ENCODE measurements around the gene CERS2.

The CERS2 gene

DNA sequence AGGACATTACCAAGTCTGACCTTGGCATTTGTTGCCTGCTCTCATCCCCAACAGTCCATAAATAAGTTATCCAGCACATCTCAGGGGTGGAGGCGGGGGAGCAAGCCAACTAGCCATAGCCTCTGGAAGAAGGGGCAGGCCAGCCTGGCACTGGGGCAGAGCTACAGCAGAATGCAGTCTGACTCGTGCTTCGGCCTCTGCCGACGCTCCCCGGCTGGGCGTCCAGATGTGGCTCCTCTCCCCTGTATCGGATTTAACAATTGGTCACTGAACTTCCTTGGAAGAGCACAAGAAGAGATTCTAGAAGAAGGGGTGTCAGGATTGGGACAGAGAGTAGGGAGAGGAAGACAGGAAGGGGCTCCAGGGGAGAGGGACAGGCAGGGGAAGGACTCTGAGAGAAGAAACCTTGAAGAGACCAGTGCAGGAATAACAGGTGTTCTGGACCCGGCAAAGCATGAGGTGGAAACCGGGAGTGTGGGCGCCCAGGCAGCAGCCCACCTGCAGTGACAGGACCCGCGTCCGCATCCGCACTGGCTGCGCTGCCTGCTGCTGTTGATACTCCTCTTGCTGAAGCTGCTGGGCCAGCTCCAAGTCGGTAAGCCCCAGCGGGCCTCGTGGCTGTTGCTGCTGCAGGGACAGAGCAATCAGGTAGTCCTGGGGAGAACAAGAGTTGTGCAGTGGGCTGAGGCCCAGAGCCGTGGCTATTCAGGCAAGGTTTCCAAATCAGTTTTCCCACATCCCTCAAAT lies 22.7 kb upstream of the CERS2 start:
- no peak for DNase-seq

DNA sequence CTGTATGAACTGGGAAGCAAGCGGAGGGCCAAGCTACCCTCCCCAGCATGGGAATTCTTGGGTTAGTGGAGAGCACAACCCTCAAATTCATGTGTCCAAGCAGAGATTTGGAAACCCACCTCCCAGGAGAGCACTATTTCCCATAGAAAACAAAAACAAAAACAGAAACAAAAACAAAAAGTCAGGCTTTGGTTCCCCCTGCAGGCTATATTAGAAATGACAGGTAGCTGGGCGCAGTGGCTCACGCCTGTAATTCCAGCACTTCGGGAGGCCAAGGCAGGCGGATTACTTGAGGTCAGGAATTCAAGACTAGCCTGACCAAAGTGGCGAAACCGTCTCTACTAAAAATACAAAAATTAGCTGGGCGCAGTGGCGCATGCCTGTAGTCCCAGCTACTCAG lies 21.3 kb upstream of the CERS2 start:
- peak; percentile 75 for DNase-seq

GRCh38 chr1:150995460-150995859 lies 20.8 kb upstream of the CERS2 start:
- no peak for DNase-seq

DNA sequence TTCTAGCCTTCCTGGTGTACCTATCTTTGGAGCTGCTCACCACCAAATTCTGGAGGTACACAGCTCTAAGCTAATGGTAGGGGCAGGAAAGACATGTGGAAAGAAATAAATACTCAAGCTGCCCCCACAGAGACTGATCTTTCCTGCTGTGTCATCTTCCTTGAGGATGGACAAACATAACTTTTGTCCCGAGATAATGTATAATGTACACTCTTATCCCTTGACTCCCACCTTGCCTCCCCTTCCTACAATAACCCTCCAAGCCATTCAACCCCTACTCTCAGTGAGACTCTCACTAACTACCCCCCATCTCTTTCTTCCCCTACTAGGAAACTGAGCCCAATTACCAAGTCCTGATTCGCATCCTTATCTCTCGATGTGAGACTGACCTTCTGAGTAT lies 19.6 kb upstream of the CERS2 start:
- no peak for DNase-seq

DNA sequence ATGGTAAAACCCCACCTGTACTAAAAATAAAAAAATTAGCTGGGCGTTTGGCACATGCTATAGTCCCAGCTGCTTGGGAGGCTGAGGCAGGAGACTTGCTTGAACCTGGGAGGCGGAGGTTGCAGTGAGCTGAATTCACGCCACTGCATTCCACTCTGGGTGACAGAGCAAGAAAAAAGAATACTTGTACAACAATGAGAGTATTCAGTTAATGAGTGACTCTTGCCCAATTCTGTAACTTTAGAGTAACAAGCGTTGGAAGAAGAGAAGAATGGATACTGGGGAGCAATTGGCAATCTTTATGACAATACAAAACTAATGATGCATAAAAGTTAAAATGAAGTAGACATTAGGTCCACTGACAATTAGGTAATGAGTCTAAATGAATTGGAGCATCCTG lies 18.0 kb upstream of the CERS2 start:
- DNase-seq, result no peak

DNA sequence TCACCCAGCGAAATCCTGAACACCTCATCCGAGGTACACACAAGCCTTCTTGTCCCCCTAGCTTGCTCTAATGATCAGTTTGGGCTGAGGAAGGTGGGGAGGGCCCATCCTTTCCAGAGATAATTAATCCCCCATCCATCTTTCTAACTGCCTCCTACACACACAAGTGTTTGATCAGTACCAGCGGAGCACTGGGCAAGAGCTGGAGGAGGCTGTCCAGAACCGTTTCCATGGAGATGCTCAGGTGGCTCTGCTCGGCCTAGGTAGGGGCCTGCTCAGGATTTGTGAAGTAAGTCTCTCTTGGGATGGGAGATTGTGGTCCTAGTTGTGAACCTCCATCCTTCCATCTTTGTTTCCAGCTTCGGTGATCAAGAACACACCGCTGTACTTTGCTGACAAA lies 13.3 kb upstream of the CERS2 start:
- DNase-seq, result no peak

DNA sequence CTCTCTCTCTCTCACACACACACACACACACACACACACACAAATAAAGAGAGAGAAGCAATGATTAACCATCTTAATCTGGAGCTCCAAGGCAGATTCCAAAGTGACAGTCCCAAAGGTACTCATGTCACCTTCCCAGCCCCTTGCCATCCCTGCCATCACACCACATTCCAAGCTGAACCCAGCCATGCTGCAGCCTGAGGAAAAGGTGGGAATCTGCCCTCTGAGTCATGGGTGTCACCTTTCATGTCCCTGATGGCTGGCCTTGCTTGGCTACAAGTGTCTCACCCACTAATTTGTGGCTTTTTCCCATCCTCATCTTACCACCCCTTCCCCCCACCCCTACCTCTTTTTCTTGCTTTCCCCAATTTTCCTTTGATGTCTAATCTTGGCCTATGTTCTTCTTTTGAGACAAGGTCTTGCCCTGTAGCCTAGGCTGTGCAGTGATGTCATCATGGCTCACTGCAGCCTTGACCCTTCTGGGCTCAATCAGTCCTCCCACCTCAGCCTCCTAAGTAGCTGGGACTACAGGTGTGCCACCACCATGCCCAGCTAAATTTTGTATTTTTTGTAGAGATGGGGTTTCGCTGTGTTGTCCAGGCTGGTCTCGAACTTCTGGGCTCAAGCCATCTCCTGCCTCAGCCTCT lies 10.7 kb upstream of the CERS2 start:
- DNase-seq, result no peak

DNA sequence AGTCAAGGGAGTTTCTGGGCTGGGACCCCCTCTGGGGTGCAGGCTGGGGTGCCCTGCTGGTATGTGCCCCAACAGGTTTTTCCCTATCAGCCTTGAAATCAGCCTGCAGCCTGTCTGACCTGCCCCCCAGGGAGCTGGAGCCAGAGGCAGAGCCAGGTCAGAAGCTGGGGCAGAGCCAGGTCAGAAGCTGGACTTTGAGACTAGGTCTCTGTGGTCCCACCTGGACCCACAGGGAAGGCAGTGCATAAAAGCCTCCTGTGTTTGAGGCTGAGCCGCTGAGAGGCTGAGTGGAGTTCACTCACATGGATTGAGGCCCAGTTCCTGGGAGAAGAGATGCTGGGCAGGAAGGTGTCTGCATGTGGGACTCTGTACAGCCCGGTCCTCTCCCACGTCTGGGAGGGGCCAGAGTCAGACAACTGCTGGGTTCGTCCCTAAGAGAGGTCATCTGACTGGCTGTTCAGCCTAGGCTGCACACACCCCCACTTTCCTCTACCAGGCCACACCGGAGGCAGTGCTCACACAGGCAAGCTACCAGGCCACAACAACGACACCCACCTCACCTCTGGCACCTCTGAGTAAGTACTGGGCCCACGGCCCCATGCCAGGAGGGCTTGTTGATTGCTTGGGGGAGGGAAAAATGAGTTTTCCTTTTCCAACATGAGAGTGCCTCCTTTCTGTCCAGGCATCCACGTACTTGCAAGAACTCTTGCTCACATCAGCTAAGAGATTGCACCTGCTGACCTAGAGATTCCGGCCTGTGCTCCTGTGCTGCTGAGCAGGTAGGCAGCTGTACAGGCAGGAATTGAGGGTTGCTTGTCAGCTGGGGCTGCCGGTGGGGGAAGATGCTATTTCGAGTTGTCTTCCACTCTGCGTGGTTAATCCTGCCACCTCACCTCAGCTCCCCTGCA lies 7.4 kb upstream of the CERS2 start, which contains the start of gene ANXA9:
Gene ANXA9 (plus strand): TSS at position 488 of the 908 bp plus-strand sequence. CDS start 814 bp downstream, outside the sequence.
- DNase-seq, result peak; percentile 44

GRCh38 chr1:150981177-150981804 lies 6.7 kb upstream of the CERS2 start:
- DNase-seq, result peak; percentile 32

GRCh38 chr1:150979092-150980056 lies 4.7 kb upstream of the CERS2 start:
- DNase-seq, result peak; percentile 97

DNA sequence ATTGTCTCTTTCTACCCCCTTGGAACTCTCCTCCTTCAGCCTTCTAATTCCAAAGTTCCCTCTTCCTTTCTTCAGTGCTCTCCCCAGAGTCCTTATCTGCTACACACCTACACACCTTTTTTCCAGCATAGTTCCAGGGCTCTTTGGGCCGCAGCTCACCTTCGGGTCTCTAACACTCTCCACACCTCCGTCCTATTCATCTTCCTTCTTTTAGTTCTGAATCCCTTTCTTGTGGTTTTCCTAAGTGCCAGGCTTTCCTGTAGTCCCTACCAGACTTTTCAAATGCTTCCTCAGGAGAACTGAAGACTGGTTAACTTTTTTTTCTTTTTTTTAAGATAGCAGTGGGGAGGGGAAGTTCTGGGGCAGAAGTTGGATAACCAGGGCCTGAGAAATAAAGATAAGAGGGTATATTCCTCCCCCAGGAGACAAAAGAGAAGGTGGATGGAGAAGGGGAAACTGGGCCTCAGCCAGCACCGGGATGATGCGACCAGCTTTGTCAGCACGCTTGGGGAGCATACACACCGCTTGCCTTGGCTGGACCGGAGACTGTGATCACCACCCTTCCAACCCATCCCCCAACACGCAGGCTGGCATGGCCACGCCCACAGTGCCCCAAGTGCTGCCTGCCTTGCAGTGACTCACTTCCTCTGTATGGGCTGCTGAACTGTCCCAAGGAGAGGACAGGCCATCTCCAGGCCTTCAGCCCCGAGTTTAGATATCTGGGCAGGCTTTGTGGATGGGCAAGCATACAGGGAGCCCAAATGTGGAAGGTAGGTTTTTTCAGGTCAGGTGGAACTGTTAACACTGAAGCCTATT lies 2.5 kb upstream of the CERS2 start:
- DNase-seq, result peak; percentile 99

DNA sequence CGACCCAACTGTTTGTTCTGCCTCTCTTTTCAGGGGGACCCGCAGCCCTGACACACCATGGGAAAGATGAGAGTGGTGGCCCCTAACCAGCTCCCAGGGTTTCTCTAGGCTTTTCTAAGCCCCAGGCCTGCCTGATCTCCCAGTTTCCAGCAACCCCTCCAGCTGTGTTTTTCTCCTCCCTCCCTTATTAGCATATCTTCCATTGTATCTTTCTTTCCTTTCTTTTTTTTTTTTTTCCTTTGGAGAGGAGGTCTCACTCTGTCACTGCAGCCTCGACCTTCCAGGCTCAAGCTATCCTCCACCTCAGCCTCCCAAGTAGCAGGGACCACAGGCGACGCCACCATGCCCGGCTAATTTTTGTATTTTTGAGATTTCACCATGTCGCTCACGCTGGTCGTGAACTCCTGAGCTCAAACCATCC lies 1.8 kb upstream of the CERS2 start:
- peak; percentile 82 for DNase-seq

DNA sequence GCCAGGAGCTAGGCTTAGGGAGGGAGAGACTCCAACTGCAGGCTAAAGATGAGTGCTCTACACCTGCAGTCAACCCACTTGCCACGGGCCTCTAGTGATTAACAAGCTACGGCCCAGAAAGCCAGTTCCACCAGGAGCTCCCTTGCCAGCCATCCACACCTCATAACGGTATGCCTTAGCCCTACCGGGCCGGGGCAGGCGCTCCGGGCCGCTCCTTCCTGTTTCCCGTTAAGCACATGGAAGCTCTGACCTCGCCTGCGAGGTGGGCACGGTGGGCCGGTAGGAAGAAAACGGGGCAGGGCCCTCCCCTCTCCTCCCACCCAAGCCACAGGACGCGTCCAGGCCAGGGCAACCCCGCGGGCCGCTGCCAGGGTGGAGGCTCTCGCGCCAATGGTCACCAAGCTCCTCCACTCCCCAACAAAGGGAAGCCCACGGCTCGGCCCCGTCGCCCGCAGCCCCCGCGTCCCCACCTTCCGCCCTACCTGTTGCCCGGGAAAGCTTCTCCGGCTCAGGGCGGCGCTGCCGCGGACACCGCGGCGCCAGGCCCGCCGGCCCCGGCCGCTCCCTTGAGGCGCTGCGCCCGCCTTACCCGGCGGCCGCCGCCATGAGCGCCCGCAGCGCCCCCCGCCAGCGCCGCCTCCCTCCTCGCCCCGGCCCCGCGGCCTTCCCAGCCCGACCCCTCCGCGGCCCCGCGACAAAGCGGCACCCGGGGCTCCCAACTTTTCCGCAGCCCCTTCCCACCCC lies 627 bp downstream of the CERS2 start:
- DNase-seq, result peak; percentile 65

DNA sequence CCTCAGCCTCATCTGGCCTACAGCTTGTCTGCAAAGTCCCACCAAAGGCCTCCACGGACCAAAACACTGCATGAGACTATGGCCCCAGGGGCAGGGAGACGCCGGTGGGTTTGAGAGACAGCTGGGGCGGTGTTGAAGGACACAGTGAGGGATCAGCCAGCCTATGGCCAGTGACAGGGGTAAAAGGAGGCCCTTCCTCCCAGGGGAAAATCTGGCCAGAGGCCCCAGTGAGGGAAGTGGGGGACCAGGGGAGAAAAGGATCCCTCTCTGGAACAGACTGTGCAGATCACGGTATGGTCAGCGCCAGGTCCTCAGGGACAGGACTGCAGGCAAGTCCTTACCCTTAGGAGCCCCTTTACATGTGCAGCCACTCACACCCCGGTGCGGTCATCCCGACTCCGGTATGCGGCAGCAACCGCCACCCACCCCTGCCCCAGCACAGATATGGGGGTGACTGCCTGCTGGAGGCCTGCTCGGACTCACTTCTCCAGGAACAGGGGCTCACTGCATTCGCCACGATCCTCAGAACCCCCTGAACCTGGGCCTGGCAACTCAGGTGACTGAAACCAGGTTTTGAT lies 1.3 kb downstream of the CERS2 start:
- peak; percentile 65 for DNase-seq

DNA sequence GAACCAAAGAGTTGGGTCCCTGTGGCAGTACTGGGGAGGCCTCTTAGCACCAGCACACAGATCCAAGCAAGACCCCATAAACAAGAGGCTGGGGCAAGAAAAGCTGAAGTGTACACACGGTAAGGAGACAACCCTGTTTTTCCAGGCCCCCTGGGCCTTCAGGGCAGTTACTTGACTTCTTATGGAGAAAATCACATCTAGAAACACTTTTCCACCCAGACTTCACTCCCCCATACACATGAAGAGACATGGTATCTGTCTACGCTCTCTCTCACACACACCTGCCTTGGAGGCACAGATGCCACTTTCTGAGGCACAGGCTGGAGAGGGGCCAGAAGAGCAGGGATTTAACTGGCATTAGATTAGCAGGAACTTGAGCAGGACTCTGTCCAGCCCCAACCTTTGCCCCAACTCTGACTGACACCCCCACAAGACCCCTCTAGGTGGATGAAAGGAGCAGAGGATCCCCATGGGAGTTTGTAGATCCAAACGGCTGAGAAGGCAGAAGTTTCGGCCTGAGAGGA lies 2.2 kb downstream of the CERS2 start:
- DNase-seq, result no peak

DNA sequence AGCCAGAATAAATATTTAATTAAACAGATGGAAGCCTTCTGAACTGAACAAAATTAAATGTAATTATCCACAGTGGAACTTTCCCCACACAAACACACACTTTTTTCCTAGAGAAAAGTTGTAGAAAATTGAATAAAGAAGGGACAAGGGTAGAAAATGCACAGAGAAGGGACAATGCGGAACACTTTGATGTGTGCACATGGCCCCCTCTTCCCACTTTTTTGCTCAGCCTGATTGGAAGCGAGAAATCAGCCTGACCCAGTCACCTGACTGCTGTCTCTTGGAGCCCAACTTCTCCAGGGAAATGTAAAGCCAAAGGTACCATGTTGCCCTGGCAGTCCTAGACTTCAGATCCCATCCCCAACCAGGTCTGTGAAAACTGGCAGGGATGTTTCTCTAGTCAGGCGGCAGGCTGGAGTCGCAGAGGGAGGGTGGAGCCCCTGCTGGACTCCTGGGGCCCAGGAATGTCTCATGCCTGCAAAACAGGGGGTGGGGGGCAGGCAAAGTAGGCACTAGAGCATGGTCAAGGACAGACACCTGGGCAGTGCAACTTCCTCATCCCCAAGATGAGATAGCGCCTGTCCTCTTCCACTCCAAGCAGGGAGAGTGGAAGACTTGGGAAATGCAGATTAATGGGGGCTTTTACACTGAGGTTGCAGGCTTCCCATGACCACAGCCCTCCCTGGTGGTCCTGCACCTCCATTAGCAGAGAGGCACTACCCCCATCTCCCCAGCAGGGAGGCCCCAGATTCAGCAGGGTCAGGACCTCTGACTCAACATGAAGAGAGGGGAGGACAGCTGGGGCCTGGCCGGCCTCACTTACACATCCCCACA lies 2.8 kb downstream of the CERS2 start:
- DNase-seq, result peak; percentile 45

- DNase-seq, result peak; percentile 84
These were observed 3.6 kb downstream of the CERS2 start for GRCh38 chr1:150970808-150971582.

- DNase-seq, result no peak
These were observed 5.0 kb downstream of the CERS2 start for GRCh38 chr1:150969626-150970025.

All from OCI-M1 (cell line).